Subcutaneous adipose tissue (tissue), 4 donors: ENCODE data around the gene EXOC5. TPM values are rescaled to one million over a fixed set of nuclear protein-coding genes. Genes with fewer than 3 reads are reported as not detected.

Experiments
- CTCF ChIP-seq: fragments of 450-650 bp; IDR thresholded peaks from one replicate; pipeline ENCODE4 v1.5.1; 2016; ENCODE audit warnings: low read depth, mild to moderate bottlenecking, control low read depth, antibody characterized with exemption, moderate library complexity
- total RNA-seq, 4 donors: library from RNA; depleted of rRNA; stranded (reverse); fragments of >200 nt; gene quantifications; one replicate each; pipeline ENCODE4 v1.1.0, GENCODE V29; 2016

Gene EXOC5
- 10 to 100 TPM; 55.8 to 79.9 (median 58.6) TPM for total RNA-seq

- TF ChIP-seq CTCF: no peak
These were observed at the start of gene EXOC5, which contains the start of gene AP5M1 for GRCh38 chr14:57268161-57269069. EXOC5 (minus strand) TSS chr14:57268905; CDS start chr14:57268648, 257 bp downstream. AP5M1 (plus strand) TSS chr14:57268971; CDS start chr14:57269315, 344 bp downstream.

- no peak for TF ChIP-seq CTCF
These were observed 48.6 kb upstream of the EXOC5 start for GRCh38 chr14:57317248-57317833.

- no peak for TF ChIP-seq CTCF
These were observed 45.8 kb upstream of the EXOC5 start for GRCh38 chr14:57314396-57315089.

- no peak for TF ChIP-seq CTCF
These were observed 34.2 kb upstream of the EXOC5 start for GRCh38 chr14:57302883-57303282.

- TF ChIP-seq CTCF: no peak
These were observed 30.8 kb upstream of the EXOC5 start for GRCh38 chr14:57299511-57299910.

GRCh38 chr14:57297852-57298251 is 29.1 kb upstream of the EXOC5 start:
- no peak for TF ChIP-seq CTCF

- TF ChIP-seq CTCF: no peak
These were observed 26.5 kb upstream of the EXOC5 start for GRCh38 chr14:57295239-57295638.
